ENCODE data around the gene CMSS1.
"Not testable (repeated sequence)": the region's sequence is repeated elsewhere in the genome, so short reads cannot be mapped to it uniquely, and the experiment has no call there.

CMSS1 gene

GRCh38 chr3:100073049-100073713, 255.5 kb downstream of the CMSS1 start:
- DNase-seq, result no peak

GRCh38 chr3:100073714-100074307, 256.1 kb downstream of the CMSS1 start:
- no peak for DNase-seq

- DNase-seq, result no peak
Observed at GRCh38 chr3:100075196-100075595, 257.5 kb downstream of the CMSS1 start.

- no peak for DNase-seq
Observed at GRCh38 chr3:100075851-100076730, 258.4 kb downstream of the CMSS1 start.

- no peak for DNase-seq
Observed at GRCh38 chr3:100076731-100077529, 259.3 kb downstream of the CMSS1 start.

GRCh38 chr3:100079328-100079727, 261.7 kb downstream of the CMSS1 start:
- no peak for DNase-seq

- DNase-seq, result no peak
Observed at GRCh38 chr3:100080573-100080972, 262.9 kb downstream of the CMSS1 start.

GRCh38 chr3:100081311-100081710, 263.6 kb downstream of the CMSS1 start:
- no peak for DNase-seq

- no peak for DNase-seq
Observed at GRCh38 chr3:100081986-100082692, 264.5 kb downstream of the CMSS1 start.

GRCh38 chr3:100082714-100083113, 265.1 kb downstream of the CMSS1 start:
- DNase-seq, result no peak

GRCh38 chr3:100083209-100083608, 265.5 kb downstream of the CMSS1 start:
- no peak for DNase-seq

- no peak for DNase-seq
Observed at GRCh38 chr3:100084100-100084806, 266.6 kb downstream of the CMSS1 start.

- no peak for DNase-seq
Observed at GRCh38 chr3:100086401-100086800, 268.7 kb downstream of the CMSS1 start.

GRCh38 chr3:100087198-100087597, 269.5 kb downstream of the CMSS1 start:
- no peak for DNase-seq

GRCh38 chr3:100088735-100089368, 271.2 kb downstream of the CMSS1 start:
- DNase-seq, result no peak

GRCh38 chr3:100089812-100090668, 272.4 kb downstream of the CMSS1 start:
- no peak for DNase-seq

- DNase-seq, result no peak
Observed at GRCh38 chr3:100090669-100091005, 273.0 kb downstream of the CMSS1 start.

- no peak for DNase-seq
Observed at GRCh38 chr3:100093831-100094230, 276.2 kb downstream of the CMSS1 start.

- DNase-seq, result not testable (repeated sequence)
Observed at GRCh38 chr3:100096286-100096685, 278.6 kb downstream of the CMSS1 start.

- DNase-seq, result no peak
Observed at GRCh38 chr3:100096866-100097265, 279.2 kb downstream of the CMSS1 start.

All from activated CD8-positive, alpha-beta memory T cell treated with anti-CD3 and anti-CD28 coated beads, Interleukin-2, amount 50 U/mL, for 48 hours (primary cell).